ENCODE results near the gene CTNND2. TPM values are rescaled to one million over a fixed set of nuclear protein-coding genes. Genes with fewer than 3 reads are reported as not detected.

Gene CTNND2
- total RNA-seq, 1 experiment from 2014 or later = 7.0 TPM

GRCh38 chr5:10932426-10932825 lies 971.8 kb downstream of the CTNND2 start:
- Histone ChIP-seq H2AK5ac (ENCODE audit: insufficient read length, low read length) (no peak overlapping the region), H2BK120ac (ENCODE audit: low read depth, low read length, poor library complexity, severe bottlenecking) (no peak overlapping the region), H4K91ac (ENCODE audit: insufficient read length, low read depth, low read length) (no peak overlapping the region), H3K9ac (ENCODE audit: extremely low read depth, insufficient read length, low read length) (no peak overlapping the region), H4K8ac (replicated peaks; ENCODE audit: insufficient read length, low read depth, low read length) (no peak overlapping the region), H3K23me2 (ENCODE audit: insufficient read length, low read depth, low read length, poor library complexity, severe bottlenecking) (no peaks in the 10 kb centered on the region), H3K27me3 (ENCODE audit: insufficient read depth, low read length) (no peaks in the 10 kb centered on the region), H2AFZ (ENCODE audit: low read length) (no peak overlapping the region), H4K5ac (ENCODE audit: insufficient read length, low read depth, low read length) (no peak overlapping the region), H3K4me2 (ENCODE audit: insufficient read depth, insufficient read length, low read length) (no peak overlapping the region), H3K23ac (ENCODE audit: insufficient read length, low read depth, low read length) (no peak overlapping the region), H3T11ph (ENCODE audit: low read length) (no peak overlapping the region), H3K4me1 (ENCODE audit: insufficient read depth, low read length) (no peaks in the 10 kb centered on the region; the same call in 1 of the 2 replicates), H3K9me3 (ENCODE audit: control insufficient read depth, low read depth, low read length) (no peaks in the 10 kb centered on the region), H3K18ac (ENCODE audit: insufficient read length, low read depth, low read length) (no peak overlapping the region), H2BK5ac (ENCODE audit: insufficient read length, low read length) (no peak overlapping the region), H2BK12ac (ENCODE audit: insufficient read length, low read depth, low read length) (no peak overlapping the region), H3K4ac (ENCODE audit: low read depth, low read length) (no peak overlapping the region), H2BK15ac (ENCODE audit: low read depth, low read length) (no peak overlapping the region), H2BK20ac (ENCODE audit: low read depth, low read length, poor library complexity, severe bottlenecking) (no peak overlapping the region), H3K79me1 (ENCODE audit: insufficient read depth, low read depth, low read length, poor library complexity, severe bottlenecking) (no peaks in the 10 kb centered on the region), H4K20me1 (ENCODE audit: control insufficient read depth, insufficient read depth, insufficient read length) (no peaks in the 10 kb centered on the region), H3K79me2 (ENCODE audit: insufficient read depth, low read length) (no peaks in the 10 kb centered on the region), H3K56ac (ENCODE audit: insufficient read length, low read depth, low read length) (no peak overlapping the region), H3K27ac (ENCODE audit: insufficient read length, low read depth, low read length) (no peak overlapping the region), H3K14ac (ENCODE audit: insufficient read depth, low read length) (no peak overlapping the region)
- H3K4me1 Mint-ChIP-seq = peaks cover 11 to 18% of the 10 kb centered on the region in 2 experiments
- H3K27me3 Mint-ChIP-seq (ENCODE audit: low read depth) = peaks cover 6% of the 10 kb centered on the region
- peaks cover 0 to 4% (median 0%) of the 10 kb centered on the region in 3 experiments; a peak in 2 of 7 replicates for H3K36me3 Mint-ChIP-seq (ENCODE audit: insufficient read depth in 1 of 3, low read depth in 3 of 3)
- DNase-seq = no peak
- no peak overlapping the region for H3K27ac Mint-ChIP-seq
- WGBS (ENCODE audit: extremely low coverage, insufficient read length, low lambda C conversion rate) = no CpG with 5 or more reads among the region's 1 CpG
- peaks cover 2 to 3% of the 10 kb centered on the region in 2 experiments; a peak in 2 of 5 replicates for H3K9me3 Mint-ChIP-seq
- H3K4me3 Mint-ChIP-seq = no peak overlapping the region
- TF ChIP-seq CTCF (conservative IDR thresholded peaks at IDR 0.05) = no peak
